ENCODE data around the gene CNBP.
"Not testable (repeated sequence)": the region's sequence is repeated elsewhere in the genome, so short reads cannot be mapped to it uniquely, and the experiment has no call there.

The CNBP gene

DNA sequence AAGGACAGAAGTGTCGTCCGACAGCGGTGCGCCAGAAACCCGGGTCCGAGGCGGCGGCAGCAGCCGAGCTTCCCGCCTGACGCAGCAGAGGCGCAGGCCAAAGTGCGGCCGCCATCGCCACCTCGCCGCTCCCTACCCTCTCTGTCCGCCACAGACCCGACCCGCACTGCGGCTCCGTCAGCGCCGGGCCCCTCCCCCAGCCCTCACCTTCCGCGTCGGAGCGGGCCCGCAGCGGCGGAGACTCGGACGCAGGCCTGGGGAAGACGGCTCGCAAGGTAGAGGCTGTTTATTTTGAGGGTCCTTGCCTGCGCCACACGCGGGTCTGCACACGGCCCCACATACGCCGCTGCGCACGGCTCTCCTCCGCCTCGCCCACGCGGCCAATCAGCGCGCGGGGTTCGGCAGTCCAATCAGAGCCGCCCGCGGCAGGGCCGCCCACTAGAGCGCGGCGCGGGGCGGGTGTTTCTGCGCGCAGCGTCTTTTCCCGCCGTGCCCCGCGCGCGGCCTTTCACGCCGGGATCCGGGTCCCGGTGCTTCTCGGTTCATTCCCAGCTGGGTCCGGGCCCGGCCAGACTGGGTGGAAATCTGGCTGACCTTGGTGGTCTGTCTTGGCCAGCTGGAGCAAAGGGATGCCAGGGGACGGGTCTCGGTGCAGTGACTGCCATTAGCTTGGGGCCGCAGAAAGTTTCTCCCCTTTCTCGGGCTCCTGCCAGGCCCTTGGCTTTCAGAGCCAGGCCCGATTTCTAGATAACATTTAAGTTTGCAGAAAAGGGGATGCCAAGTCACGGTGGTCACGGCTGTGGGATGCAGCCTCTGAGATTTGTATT lies at the start of gene CNBP:
CNBP (minus strand) TSS at position 328 of the 827 bp plus-strand sequence. CDS start 12,139 bp downstream, outside the sequence.
- DNase-seq (ENCODE audit: low read depth in 2 of 2), result peak; percentile 86

DNA sequence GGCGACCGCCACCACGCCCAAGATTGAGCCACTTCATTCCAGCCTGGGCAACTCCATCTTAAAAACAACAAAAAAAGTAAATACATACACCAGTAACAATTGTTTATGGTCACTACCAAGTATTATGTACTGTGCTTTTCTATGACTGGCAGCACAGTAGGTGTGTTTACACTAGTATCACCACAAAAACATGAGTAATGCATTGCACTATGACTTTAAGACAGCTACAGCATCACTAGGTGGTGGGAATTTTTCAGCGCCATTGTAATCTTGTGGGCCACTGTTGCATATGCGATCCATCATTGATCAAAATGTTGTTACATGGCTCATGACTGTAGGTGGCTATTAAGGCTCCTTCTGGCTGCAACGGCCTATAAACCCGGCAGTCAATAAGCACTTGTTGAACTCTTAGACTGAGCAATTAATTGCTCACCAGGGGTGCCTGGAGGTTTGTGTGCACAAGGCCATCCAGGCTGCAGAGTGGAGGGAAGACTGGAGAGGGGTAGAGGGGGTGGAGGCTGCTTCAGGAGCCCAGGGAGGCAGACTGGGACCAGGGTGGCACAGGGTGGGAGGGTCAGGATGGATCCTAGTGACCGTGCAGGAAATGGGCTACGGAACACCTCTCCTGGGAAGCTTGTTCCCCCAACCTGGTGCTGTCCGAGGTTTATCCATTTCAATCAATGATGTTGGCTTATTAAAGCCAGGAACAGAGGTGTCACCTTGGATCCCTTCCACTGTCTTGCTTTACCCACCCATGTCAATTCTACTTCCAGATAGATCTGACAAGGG lies 47.8 kb upstream of the CNBP start:
- no peak for DNase-seq (ENCODE audit: low read depth in 2 of 2)

DNA sequence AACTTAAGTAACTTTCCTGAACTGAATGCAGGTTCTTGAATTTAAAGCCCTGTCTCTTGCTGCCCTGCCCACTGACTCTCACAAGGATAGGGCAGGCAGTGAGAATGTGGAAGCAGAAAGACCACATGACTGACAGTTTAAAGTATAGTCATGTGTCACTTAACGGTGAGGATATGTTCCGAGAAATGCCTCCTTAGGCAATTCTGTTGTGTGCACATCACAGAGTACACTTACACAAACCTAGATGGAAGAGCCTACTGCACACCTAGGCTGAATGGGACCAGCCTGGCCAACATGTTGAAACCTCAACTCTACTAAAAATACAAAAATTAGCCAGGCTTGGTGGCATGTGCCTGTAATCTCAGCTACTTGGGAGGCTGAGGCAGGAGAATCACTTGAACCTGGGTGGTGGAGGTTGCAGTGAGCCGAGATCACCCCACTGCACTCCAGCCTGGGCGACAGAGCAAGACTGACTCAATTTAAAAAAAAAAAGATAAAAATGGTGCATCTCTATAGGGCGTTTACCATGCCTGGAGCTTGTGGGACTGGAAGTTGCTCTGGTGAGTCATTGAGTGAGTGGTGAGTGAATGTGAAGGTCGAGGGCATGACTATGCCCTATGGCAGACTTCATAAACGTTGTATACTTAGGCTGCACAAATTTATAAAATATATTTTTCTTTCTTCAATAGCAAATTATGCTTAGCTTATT lies 46.8 kb upstream of the CNBP start:
- peak in 1 of 2 donors; percentile 10 for DNase-seq (ENCODE audit: low read depth in 2 of 2)

DNA sequence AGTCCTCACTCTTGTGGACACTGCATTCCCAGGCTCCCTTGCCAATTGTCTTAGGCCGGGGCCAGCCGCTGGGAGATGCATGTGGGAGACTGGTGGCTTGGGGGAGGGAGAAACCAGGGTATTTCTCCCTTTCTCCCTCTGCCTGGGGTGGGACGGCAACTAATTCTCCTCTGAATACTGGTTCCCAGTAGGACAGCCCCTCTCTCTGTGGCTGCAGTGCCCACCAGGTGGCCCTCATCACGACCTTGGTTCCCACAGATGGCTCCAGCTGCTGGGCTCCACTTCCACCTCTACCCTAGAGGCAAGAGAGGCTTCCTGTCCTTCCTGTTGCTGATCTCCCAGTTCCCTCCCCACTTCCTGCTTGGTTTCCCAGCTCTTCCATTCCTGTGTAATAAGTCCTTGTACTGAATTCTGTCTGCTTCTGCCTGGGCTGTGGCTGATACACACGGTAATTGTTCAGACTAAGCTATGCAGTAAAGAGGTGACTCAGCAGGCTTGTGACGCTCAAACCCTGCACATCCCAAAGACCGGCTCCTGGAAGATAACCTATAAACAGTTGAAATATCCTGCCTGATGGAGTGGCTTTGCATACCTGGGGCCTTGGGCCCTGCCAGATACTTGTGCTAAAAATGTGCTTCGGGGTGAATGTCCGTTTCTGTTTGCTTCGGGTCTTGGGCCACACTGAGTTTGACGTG lies 45.3 kb upstream of the CNBP start:
- DNase-seq (ENCODE audit: low read depth in 2 of 2), result no peak

DNA sequence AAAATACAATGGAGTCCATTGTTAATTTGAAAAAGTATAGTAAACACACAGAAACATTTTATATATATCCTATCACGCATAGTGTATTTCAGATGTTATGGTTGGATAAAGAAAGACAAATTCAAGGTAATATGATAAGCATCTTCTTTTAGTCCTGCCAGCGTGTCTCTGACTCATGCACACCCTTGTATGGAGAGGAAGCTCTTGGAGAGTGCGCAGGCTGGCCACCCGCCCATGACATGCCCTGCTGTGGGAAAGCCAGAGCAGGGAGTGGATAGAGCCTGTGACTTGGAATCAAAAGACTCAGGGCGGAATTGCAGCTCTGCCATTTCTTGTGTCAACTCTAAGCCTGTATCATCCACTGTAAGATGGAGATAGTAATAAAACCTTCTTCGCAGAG lies 42.7 kb upstream of the CNBP start:
- DNase-seq (ENCODE audit: low read depth in 2 of 2), result no peak

DNA sequence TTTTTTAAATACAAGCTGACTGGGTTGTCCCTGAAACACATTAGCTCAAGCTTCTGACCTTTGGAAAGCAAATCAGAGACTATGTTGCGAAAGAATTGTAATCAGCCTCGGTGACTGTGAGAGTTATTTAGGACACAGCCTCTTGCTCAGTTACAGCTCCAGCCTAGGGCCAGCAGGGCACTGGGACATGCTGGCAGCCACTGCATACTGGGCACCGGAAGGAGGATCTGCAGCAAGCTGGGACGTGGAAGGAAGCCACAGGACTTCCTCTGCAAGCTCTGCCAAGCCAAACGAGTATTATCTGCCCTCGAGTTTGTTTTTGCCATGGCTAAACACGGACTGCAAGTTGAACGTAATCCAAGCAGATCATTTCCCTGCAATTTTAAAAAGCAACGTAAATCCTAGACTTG lies 41.3 kb upstream of the CNBP start:
- no peak for DNase-seq (ENCODE audit: low read depth in 2 of 2)

DNA sequence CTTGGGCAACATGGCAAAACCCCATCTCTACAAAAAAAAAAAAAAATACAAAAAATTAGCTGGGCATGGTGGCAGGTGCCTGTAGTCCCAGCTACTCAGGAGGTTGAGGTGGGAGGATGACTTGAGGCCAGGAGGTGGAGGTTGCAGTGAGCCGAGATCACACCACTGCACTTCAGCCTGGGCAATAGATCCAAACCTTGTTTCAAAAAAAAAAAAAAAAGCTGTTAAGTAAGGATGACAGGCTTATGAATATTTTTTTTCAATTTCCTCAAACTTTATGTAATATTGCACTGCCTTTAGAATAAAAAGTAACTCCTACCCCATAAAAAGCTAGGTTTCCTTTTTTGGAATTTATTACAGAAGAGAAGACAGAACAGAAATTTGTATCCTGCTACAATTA lies 40.7 kb upstream of the CNBP start:
- DNase-seq (ENCODE audit: low read depth in 2 of 2), result not testable (repeated sequence)

DNA sequence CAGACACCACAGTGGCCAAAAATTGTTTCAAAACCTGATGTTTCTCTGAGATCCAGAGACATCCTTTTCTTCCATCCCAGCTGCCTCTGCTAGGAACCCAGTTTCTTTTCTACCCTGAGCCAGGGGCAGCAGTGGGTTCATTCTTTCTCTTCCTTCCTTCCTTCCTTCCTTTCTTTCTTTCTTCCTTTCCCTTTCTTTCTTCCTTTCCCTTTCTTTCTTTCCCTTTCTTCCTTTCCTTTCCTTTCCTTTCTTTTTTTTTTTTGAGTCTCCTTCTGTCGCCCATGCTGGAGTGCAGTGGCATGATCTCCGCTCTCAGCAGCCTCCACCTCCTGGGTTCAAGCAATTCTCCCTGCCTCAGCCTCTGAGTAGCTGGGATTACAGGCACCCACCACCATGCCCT lies 35.0 kb upstream of the CNBP start:
- no peak for DNase-seq (ENCODE audit: low read depth in 2 of 2)

DNA sequence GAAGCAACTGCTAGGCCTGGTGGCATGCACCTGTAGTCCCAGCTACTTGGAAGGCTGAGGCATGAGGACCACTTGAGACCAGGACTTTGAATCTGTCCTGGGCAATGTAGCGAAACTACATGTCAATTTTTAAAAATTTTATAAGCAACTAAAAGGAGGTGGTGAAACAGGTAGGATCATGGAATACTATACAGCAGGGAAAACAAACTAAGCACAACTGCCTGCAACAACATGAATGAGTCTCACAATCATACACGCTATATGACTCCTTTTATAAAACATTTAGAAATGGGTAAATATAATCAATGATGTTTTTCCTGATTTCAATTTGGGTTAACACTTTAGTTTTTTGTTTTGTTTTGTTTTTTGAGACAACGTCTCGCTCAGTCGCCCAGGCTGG lies 29.5 kb upstream of the CNBP start:
- no peak for DNase-seq (ENCODE audit: low read depth in 2 of 2)

DNA sequence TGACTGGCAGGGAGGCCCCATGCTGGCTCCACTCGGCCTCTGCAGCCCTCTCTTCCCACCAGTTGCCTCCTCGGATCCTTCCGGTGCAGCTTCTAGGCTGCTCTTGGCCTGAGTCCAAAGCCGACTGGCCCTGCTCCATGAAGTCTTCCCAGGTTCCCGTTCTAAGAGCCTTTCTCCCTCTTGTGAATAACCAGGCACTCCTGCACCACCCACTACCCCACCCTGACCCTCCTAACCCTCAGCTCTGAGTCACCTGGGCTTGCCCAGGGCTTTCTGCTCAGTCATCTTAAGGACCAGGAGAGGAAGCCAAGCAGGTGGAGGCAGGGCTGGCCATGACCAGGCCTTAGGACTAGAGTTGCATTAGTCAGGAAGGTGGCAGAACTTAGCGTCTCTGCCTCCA lies 28.1 kb upstream of the CNBP start:
- no peak for DNase-seq (ENCODE audit: low read depth in 2 of 2)

DNA sequence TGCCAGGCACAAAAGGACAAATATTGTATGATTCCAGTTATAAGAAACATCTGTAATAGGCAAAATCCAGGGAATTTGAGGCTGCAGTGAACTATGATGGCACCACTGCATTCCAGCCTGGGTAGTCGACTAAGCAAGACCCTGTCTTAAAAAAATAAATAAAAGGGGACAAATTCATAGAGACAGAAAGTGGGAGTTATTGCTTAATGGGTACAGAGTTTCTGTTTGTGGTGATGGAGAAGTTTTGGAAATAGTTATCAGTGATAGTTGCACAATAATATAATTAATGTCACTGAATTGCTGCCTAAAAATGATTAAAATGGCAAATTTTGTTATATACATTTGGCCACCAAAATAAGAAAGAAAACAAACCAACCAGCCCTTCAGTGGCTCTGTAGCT lies 27.6 kb upstream of the CNBP start:
- no peak for DNase-seq (ENCODE audit: low read depth in 2 of 2)

DNA sequence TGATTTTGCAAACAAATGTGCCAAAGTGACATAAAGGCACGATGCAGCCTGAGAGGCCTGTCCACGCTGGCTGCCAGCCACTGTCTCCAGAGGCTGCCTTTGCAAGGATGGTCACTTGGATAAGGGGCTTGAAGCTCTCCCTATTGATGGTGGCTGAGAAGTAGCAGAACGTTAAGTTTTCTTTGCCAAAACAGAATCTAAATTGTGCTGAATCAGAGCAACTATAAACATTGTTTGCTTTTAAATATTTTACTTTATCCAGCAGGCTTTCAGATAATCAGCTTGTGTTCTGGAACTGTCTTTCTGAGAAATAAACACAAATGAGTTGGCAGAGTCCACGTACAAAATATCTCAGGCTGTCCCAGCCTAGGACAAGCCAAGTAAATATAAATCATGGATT lies 23.8 kb upstream of the CNBP start:
- DNase-seq (ENCODE audit: low read depth in 2 of 2), result no peak

DNA sequence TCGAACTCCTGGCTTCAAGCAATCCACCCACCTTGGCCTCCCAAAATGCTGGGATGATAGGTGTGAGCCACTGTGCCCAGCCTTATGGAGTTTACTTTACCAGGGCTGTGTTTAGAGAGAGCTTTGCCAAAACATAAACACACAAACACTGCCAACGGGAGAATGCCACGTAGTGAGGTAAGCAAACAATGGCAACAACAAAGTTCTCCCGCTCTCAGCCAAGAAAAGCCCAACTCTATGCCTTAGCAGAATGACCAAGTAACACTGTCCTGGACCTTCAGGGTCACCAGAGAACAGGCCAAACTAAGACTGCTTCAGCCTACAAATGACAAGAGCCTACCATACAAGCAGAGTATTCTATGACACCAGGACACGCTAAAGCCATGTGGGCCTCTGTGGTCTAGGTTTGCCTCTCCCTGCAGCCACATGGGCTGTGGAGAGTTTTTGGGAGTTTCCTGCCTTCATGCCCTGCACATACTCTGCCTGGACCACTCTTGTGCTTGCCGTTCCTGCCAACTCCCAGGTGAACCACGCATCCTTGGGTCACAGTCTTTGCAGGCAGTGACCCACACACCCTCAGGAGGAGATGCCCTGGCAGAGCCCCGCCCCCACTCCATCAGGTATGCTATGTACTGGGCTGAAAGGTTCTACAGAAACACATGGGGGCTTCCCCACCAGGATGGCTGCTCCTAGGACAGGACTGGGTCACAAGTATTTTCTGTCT lies 21.6 kb upstream of the CNBP start:
- DNase-seq (ENCODE audit: low read depth in 2 of 2), result no peak

DNA sequence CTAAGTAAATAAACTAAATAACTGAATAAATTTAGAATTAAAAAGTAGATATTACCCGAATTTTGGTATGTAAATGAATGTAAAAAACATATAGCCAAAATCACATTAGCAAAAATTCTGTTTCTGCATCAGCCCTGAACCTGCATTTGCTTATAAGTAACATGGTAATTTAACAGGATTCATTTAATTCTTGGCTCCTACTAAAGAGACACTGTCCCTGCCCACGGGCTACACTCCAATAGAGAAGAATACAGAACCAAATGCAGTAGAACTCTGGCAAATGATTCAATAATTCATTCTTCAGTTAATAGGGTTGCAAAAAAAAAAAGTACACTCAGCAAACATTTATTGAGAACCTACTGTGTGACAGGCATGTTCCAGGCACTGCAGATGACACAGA lies 20.8 kb upstream of the CNBP start:
- DNase-seq (ENCODE audit: low read depth in 2 of 2), result no peak

DNA sequence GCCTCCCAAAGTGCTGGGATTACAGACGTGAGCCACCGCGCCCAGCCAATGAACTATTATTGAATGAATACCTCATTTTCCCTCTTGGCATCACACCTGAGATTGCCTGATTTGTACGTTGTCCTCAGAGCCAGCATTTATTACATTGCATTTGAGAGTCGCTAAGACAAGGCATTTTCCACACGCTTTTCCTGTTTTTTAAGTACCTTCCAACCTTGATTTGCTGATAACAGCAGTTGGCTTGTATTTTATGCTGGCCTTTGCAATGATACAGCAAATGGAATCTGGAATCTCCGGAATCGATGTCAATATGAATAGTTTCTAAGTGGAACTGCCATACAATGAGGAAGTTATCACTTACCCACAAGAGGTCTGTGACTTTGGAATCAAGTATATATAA lies 15.7 kb upstream of the CNBP start:
- no peak for DNase-seq (ENCODE audit: low read depth in 2 of 2)

DNA sequence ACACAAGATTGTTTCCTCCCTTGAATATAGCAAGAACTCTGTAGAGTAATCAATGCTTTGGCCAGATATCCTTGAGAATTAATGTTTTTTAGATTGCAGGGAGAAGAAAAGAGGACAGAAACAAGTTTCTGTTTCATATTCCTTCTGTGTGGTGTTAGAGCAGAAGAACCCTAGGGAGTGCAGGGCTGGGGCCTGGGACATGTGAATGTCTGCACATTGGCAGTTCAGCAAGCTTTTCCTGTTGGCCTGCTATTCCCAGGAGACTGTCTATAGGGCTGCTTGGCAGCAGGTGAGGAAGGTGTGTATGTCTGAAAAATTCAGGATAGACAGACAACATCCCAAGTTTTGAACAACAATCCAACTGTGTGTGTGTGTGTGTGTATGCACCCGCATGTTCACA lies 13.6 kb upstream of the CNBP start:
- no peak for DNase-seq (ENCODE audit: low read depth in 2 of 2)

DNA sequence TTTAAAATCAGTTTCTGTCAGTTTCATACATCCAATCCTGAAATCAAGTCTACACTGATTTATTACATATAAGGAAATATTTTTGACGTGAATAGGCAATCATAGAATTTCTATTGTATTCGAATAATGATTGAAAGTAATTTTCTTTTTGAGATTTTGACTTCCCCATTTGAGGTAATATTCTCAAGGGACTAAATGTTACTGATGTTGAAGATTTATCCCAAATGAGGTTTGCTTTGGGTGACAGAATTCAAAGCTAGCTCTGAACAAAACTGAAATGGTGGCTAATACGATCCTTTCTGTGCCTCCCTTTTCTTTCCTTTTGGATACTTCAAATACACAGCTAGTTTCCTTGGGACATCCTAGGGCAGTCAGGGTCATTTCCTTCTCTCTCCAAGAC lies 12.9 kb upstream of the CNBP start:
- DNase-seq (ENCODE audit: low read depth in 2 of 2), result no peak

DNA sequence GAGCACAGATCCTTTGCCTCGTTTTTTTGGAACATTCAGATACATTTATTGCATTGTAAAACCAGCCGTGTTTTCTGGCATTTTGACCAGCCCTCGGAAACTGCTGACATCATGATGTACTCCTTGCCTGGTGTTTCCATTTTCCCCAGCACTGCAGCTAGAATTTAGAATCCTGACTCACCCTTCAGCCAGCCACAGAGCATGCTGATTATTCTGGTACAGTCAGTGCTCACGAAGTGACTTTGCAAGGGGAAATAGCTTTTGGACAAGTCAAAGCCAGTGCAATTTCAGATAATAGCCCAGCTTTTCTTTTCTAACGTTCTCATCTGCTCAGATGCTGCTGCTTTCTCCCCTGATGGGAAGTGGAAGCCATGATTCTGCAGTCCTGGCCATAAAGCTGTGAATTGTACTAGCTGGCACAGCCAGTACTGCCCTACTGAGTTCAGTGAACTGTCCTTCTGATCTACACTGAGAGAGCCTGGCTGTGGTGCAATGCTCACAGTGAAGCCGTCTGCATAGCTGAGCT lies 12.1 kb upstream of the CNBP start:
- no peak for DNase-seq (ENCODE audit: low read depth in 2 of 2)

DNA sequence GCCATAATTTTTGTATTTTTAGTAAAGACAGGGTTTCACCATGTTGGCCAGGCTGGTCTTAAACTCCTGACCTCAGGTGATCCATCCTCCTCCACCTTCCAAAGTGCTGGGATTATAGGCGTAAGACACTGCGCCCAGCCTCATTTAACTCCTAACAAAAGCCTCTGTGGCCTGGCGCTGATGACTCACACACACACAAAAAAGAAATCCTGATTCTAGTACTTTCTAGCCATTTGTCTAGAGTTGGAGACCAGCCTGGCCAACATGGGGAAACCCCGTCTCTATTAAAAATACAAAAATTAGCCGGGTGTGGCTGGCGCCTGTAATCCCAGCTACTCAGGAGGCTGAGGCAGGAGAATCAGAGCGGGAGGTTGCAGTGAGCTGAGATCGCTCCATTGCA lies 6.1 kb upstream of the CNBP start:
- not testable (repeated sequence) for DNase-seq (ENCODE audit: low read depth in 2 of 2)

DNA sequence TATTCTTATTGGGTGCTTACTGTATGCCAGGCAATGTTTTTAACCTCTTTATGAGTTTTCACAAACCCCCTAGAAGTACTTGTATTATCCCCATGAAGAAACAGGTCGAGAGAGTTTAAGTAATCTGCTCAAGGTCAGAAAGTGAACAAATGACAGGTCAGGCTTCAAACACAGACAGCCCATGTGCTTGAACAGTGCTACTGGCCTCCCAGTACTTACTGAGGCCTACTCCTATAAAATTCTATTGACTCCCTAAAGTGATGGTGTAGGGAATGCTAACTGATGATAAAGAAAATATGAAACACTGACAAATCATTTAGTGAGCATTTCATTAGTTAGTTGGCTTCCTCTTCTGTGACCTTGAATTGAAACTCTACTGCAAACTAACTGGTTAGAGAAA lies 4.2 kb upstream of the CNBP start:
- no peak for DNase-seq (ENCODE audit: low read depth in 2 of 2)

DNA sequence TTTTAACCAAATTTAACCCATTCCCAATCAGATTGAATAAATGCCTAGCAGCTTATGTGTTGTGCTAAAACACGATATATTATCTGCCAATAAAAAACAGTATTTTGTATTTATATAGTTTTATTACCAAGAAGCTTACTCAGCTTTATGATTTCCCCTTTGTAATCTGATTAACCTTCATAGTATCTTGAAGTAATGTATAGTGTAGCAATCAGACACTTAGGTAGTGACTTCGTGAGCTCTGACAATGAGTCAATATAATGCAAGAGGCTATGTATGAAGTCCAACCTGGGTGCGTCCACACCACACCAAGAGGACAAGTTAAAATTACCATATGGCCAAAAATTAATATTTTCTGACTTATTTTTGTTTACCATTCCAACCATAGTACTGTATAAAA lies 2.1 kb upstream of the CNBP start:
- no peak for DNase-seq (ENCODE audit: low read depth in 2 of 2)
